ENCODE measurements around the gene GJC1. TPM values are rescaled to one million over a fixed set of nuclear protein-coding genes. Genes with fewer than 3 reads are reported as not detected.

Gene GJC1
- total RNA-seq, 1 donor from 2014 or later = 36.9 TPM

DNA sequence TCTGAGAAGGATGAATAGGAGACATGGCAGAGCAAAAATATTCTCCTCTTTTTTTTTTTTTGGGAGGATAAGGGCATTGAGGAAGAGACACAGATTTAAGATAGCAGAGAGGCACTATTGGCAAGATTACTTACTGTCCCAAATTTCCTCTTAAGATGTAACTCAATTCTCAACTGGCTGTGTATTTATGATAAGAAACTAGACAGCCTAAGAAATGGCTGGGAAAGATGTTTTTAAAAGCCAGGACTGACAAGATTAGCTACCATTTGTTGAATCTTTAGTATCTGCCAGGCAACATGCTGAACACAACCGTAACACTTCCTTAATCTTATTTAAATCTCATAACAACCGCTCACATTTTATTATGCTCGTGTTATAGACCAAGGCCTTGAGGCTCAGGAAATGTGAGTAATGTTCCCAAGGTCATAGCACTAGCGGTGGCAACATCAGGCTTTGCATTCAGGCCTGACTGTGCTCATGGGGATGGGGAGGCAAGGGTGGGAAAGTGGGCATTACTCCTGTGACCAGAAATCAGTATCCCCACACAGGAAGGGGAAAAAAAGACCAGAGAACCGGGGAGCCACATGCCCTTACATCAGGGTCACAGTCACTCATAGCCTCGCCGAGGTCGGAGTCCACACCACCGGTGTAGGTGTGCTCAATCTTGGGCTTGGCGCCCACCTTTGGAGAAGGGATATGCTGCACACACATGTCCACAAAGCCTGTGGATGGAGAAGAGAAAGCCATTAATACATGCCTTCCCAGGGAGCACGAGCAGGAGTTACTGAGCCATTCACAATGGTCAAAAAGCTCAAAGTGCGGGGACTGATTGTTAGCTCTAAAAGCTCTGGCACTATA lies 33.2 kb upstream of the GJC1 start:
- Histone ChIP-seq H3K36me3 (ENCODE audit: control insufficient read depth, insufficient read depth, low read length) (peaks cover 7% of the 10 kb centered on the region), H3K4me3 (ENCODE audit: low read depth, low read length) (no peak overlapping the region), H3K27me3 (ENCODE audit: control insufficient read depth, insufficient read depth, low read length) (no peaks in the 10 kb centered on the region)
- no peak for TF ChIP-seq CTCF (IDR thresholded peaks at IDR 0.05; ENCODE audit: insufficient read depth, low read length, poor library complexity, severe bottlenecking)
- no peak for DNase-seq (ENCODE audit: low read depth)

DNA sequence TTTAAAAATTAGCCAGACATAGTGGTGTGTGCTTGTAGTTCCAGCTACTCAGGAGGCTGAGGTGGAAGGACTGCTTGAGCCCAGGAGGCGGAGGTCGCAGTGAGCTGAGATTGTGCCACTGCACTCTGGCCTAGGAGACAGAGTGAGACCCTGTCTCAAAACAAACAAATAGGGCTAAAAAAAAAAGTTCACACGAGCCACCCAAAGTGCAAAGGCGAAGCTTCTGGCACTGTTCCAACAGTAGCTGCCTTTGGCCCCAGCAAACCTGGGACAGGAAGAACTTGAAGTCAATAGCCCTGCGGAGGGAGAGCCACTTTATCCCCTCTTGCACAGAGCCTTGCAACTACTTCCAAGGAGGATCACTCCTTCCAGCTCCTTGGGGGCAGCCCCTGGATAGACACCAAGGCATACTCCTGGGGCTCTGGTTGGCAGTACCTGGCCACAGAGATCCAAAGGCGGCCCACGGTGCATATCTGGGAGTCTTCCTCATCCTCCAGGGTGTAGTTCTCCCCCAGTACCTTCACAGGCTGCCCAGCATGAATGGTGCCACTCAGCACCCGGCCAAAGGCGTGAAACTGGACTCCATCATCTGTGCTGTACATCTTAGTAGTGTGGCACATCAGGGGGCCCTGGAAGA lies 32.3 kb upstream of the GJC1 start:
- TF ChIP-seq CTCF (IDR thresholded peaks at IDR 0.05; ENCODE audit: insufficient read depth, low read length, poor library complexity, severe bottlenecking) = no peak
- peaks cover 7% of the 10 kb centered on the region for H3K36me3 ChIP-seq (ENCODE audit: control insufficient read depth, insufficient read depth, low read length)
- H3K27me3 ChIP-seq (ENCODE audit: control insufficient read depth, insufficient read depth, low read length) = no peaks in the 10 kb centered on the region
- DNase-seq (ENCODE audit: low read depth) = no peak
- no peak overlapping the region for H3K4me3 ChIP-seq (ENCODE audit: low read depth, low read length)

- no peak overlapping the region for H3K4me3 ChIP-seq (ENCODE audit: low read depth, low read length)
- H3K36me3 ChIP-seq (ENCODE audit: control insufficient read depth, insufficient read depth, low read length) = peaks cover 5% of the 10 kb centered on the region
- TF ChIP-seq CTCF (IDR thresholded peaks at IDR 0.05; ENCODE audit: insufficient read depth, low read length, poor library complexity, severe bottlenecking) = no peak
- no peaks in the 10 kb centered on the region for H3K27me3 ChIP-seq (ENCODE audit: control insufficient read depth, insufficient read depth, low read length)
- DNase-seq (ENCODE audit: low read depth) = no peak
Observed at GRCh38 chr17:44859701-44860100, 29.6 kb upstream of the GJC1 start.

GRCh38 chr17:44854192-44854591 lies 24.1 kb upstream of the GJC1 start:
- H3K36me3 ChIP-seq (ENCODE audit: control insufficient read depth, insufficient read depth, low read length) = peaks cover 3% of the 10 kb centered on the region
- DNase-seq (ENCODE audit: low read depth) = no peak
- H3K27me3 ChIP-seq (ENCODE audit: control insufficient read depth, insufficient read depth, low read length) = no peaks in the 10 kb centered on the region
- no peak overlapping the region for H3K4me3 ChIP-seq (ENCODE audit: low read depth, low read length)
- TF ChIP-seq CTCF (IDR thresholded peaks at IDR 0.05; ENCODE audit: insufficient read depth, low read length, poor library complexity, severe bottlenecking) = no peak

DNA sequence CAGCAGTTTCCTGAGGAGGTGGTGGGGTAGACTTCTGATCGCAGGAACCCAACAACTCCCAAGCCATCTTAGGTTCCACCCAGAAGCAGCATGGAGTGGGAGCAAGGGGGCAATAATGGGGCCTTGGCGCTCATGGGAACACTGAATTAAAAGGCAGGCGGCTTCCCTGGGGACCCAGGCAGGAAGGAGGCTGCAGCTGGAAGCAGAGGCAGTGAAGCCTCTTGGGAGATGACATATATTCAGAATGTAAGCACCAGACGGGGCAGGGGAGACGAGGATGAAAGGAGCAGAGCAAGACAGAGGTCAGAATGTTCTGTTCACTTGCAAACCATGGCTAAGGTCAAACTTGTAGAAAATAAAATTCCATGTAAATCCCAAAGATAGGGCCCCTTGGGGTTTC lies 20.5 kb upstream of the GJC1 start:
- TF ChIP-seq CTCF (IDR thresholded peaks at IDR 0.05; ENCODE audit: insufficient read depth, low read length, poor library complexity, severe bottlenecking) = no peak
- peaks cover 3% of the 10 kb centered on the region for H3K36me3 ChIP-seq (ENCODE audit: control insufficient read depth, insufficient read depth, low read length)
- DNase-seq (ENCODE audit: low read depth) = no peak
- H3K4me3 ChIP-seq (ENCODE audit: low read depth, low read length) = no peak overlapping the region
- no peaks in the 10 kb centered on the region for H3K27me3 ChIP-seq (ENCODE audit: control insufficient read depth, insufficient read depth, low read length)
